Panc1 (cell line): ENCODE results near the gene MCTP1. TPM values are rescaled to one million over a fixed set of nuclear protein-coding genes. Genes with fewer than 3 reads are reported as not detected.

ENCODE experiments used
- ATAC-seq: fragments of 200-7000 bp; cut with Tn5 transposase; 2 replicates; pipeline ENCODE4 v1.9.1; 2020; ENCODE audit warnings: mild to moderate bottlenecking, moderate library complexity
- BruUV-seq: library from RNA; stranded (reverse); fragments of 400-500 nt; replicated peaks from 2 replicates; lab custom pipeline; 2021; lab: Mats Ljungman, UMichigan
- CTCF ChIA-PET: fragments of 300-600 bp; sonication (Branson Sonifier 250); formaldehyde crosslinking; loops from one replicate; lab custom pipeline; 2022; ENCODE audit warnings: antibody characterized with exemption; lab: Charles Lee
- POLR2A ChIA-PET: fragments of 300-600 bp; sonication (Branson Sonifier 250); formaldehyde crosslinking; loops from one replicate; lab custom pipeline; 2022; ENCODE audit warnings: antibody characterized with exemption; lab: Charles Lee
- DNase-seq: peaks from one replicate; pipeline ENCODE4 v3.0.0-alpha.2; 2010; ENCODE audit warnings: low read depth, low spot score
- H3K27ac ChIP-seq: 2 replicates; pipeline ENCODE4 v1.5.1; 2011; ENCODE audit warnings: mild to moderate bottlenecking, low read length, inconsistent platforms
- H3K27me3 ChIP-seq: fragments of 200-500 bp; sonication (Bioruptor generic); 2 replicates; pipeline ENCODE4 v1.6.0; 2014; ENCODE audit warnings: low read length, inconsistent platforms; ENCODE audit not compliant: control insufficient read depth, insufficient read depth
- H3K36me3 ChIP-seq: fragments of 200-500 bp; sonication (Bioruptor generic); 2 replicates; pipeline ENCODE4 v1.5.1; 2014; ENCODE audit warnings: inconsistent platforms, mild to moderate bottlenecking, low read length, moderate library complexity; ENCODE audit not compliant: control insufficient read depth, insufficient read depth
- H3K4me1 ChIP-seq: 2 replicates; pipeline ENCODE4 v1.5.1; 2011; ENCODE audit warnings: inconsistent platforms, mild to moderate bottlenecking, low read length, moderate library complexity; ENCODE audit not compliant: control insufficient read depth, insufficient read depth
- H3K4me3 ChIP-seq, 2 experiments: 2 replicates each; pipeline ENCODE4 v1.5.1; 2011 to 2012; ENCODE audit warnings: low read depth in 2 of 2, low read length in 2 of 2, mild to moderate bottlenecking in 2 of 2, inconsistent platforms in 1 of 2, moderate library complexity in 1 of 2
- H3K9me3 ChIP-seq: fragments of 200-500 bp; sonication (Bioruptor generic); 2 replicates; pipeline ENCODE4 v1.5.1; 2014; ENCODE audit warnings: low read depth, mild to moderate bottlenecking, inconsistent platforms, low read length, moderate library complexity; ENCODE audit not compliant: control insufficient read depth, insufficient read depth
- CTCF ChIP-seq: fragments of 450-650 bp; IDR thresholded peaks from 2 replicates; pipeline ENCODE4 v1.5.1; 2017; ENCODE audit warnings: mild to moderate bottlenecking
- POLR2AphosphoS5 ChIP-seq: IDR thresholded peaks from 2 replicates; pipeline ENCODE4 v1.6.1; 2012; ENCODE audit warnings: mild to moderate bottlenecking, low read depth, low read length, moderate library complexity
- REST ChIP-seq, 2 experiments: IDR thresholded peaks; 2 replicates each; pipeline ENCODE4 v1.6.1; 2011 to 2012; ENCODE audit warnings: low read depth in 2 of 2, control low read depth in 1 of 2, low read length in 1 of 2, mild to moderate bottlenecking in 1 of 2, moderate library complexity in 1 of 2; ENCODE audit not compliant: insufficient read depth in 1 of 2
- SIN3A ChIP-seq: IDR thresholded peaks from 2 replicates; pipeline ENCODE4 v1.6.1; 2012; ENCODE audit warnings: low read depth, mild to moderate bottlenecking, low read length, moderate library complexity, borderline replicate concordance; ENCODE audit not compliant: insufficient read depth
- TCF7L2 ChIP-seq: IDR thresholded peaks from 2 replicates; pipeline ENCODE4 v1.6.1; 2011; ENCODE audit warnings: mild to moderate bottlenecking, low read depth, low read length, inconsistent platforms
- in situ Hi-C: cut with HindIII; loops from 2 replicates; pipeline ENCODE4 v1.10.0; 2016; ENCODE audit warnings: low sequenced_read_pairs, low pct_unique_long_range_greater_than_20kb
- intact Hi-C: fragments of 100-400 bp; cut with micrococcal nuclease; formaldehyde crosslinking; loops from one replicate; pipeline ENCODE4 v1.10.0; 2022; ENCODE audit not compliant: unreplicated experiment
- total RNA-seq: library from RNA; stranded (reverse); gene quantifications from one replicate; pipeline ENCODE4 v1.2.1, GENCODE V29; 2021; ENCODE audit not compliant: unreplicated experiment

The MCTP1 gene
- total RNA-seq, 1 experiment from 2014 or later = 39.8 TPM

GRCh38 chr5:94872526-94872925 lies 412.4 kb downstream of the MCTP1 start:
- Histone ChIP-seq H3K27me3 (no peaks in the 10 kb centered on the region), H3K36me3 (no peaks in the 10 kb centered on the region), H3K27ac (no peak overlapping the region), H3K4me3 (no peak overlapping the region), H3K9me3 (no peaks in the 10 kb centered on the region), H3K4me1 (no peaks in the 10 kb centered on the region)
- CTCF ChIA-PET = no interaction called here
- in situ Hi-C loops (no loop called here), intact Hi-C loops (no loop called here)
- BruUV-seq = no TSS peak
- DNase-seq = no peak
- POLR2A ChIA-PET = no interaction called here
- ATAC-seq = no peak
- TF ChIP-seq TCF7L2 (no peak), REST (IDR thresholded peaks at IDR 0.05; ENCODE audit: insufficient read depth in 1 of 2, low read depth in 2 of 2, low read length in 1 of 2) (no peak), CTCF (no peak), POLR2AphosphoS5 (no peak), SIN3A (no peak)

GRCh38 chr5:94870511-94871183 lies 414.2 kb downstream of the MCTP1 start:
- H3K4me3 ChIP-seq = no peak overlapping the region
- DNase-seq = no peak
- H3K36me3 ChIP-seq = no peaks in the 10 kb centered on the region; the same call in 1 of the 2 replicates
- H3K27me3 ChIP-seq = no peaks in the 10 kb centered on the region
- TF ChIP-seq TCF7L2 = no peak
- no peak for TF ChIP-seq CTCF
- no peak for TF ChIP-seq REST (IDR thresholded peaks at IDR 0.05; ENCODE audit: insufficient read depth in 1 of 2, low read depth in 2 of 2, low read length in 1 of 2)
- TF ChIP-seq SIN3A = no peak
- no peak for TF ChIP-seq POLR2AphosphoS5
- ChIA-PET CTCF (no interaction called here), POLR2A (no interaction called here)
- intact Hi-C loops (no loop called here), in situ Hi-C loops (no loop called here)
- no peak for ATAC-seq
- BruUV-seq = no TSS peak
- H3K9me3 ChIP-seq = no peaks in the 10 kb centered on the region
- H3K27ac ChIP-seq = no peak overlapping the region
- H3K4me1 ChIP-seq = no peaks in the 10 kb centered on the region
